Kasumi-1 (cell line): ENCODE data around the gene ERN2.
"Not testable (repeated sequence)": the region's sequence is repeated elsewhere in the genome, so short reads cannot be mapped to it uniquely, and the experiment has no call there.

Source experiments
- DNase-seq, 2 experiments: peaks; one replicate each; lab custom pipeline; 2025; lab: John Stamatoyannopoulos, UW

Gene ERN2

DNA sequence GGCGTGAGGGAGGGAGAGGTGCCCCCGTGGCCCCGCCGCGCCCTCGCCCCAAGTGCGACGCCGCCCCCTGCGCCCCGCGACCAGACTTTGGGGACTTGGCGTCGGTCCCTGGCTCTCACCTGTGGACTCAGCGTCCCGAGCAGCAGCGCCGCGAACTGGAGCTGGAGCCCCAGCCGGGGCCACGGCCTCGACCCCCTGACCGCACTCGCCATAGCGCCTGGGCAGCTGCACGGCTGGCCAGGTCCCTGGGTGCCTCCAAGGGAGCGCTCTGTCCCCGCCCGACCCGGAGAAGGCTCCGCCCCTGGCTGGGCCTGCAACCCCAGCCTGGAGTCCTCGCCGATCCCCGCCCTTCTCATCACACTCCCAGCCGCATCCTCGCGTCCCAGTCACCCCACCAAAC lies at the start of gene ERN2:
Gene ERN2 (minus strand): TSS at position 247 of the 400 bp plus-strand sequence. CDS start 35 bp downstream, at position 212.
- no peak for DNase-seq

DNA sequence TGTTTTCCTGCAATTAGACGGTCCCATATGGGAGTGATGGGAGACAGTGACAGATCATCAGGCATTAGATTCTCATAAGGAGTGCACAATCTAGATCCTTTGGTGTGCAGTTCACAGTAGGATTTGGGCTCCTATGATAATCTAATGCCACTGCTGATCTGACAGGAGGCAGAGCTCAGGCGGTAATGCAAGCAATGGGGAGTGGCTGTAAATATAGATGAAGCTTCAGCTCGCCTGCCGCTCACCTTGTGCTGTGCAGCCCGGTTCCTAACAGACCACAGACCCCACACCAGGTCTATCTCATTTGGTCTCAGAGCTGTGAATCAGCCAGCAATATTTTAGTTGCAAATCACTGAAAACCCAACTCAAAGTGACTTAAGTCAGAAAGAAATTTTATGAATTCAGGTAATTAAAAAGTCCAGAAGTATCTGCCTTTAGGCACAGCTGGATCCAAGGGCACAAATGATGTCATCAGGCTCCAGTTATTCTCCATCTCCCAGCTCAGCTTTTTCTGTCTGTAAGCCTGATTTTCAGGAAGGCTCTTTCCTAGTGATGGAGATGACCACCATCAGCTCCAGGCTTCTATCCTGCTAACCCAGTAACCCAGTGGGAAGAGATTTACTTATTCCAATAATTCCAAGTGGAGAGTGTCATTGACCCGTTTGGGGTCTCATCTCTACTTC lies 45.1 kb upstream of the ERN2 start:
- no peak for DNase-seq

DNA sequence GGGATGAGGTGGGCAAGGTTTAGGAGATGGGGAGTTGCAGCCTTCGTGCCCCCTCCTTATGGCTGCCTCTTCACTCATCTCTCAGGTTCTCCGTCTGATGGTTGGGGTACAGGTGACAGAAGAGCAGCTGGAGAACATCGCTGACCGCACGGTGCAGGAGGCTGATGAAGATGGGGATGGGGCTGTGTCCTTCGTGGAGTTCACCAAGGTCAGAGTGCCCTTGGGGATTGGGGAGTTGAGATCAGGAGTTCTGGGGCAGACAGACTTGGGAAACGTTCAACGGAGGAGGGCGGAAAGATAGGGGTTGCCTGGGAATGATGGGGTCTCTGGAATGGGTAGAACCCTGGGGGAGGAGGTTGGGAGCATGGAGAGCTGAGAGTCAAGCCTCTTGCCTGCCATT lies 44.1 kb upstream of the ERN2 start:
- no peak for DNase-seq

DNA sequence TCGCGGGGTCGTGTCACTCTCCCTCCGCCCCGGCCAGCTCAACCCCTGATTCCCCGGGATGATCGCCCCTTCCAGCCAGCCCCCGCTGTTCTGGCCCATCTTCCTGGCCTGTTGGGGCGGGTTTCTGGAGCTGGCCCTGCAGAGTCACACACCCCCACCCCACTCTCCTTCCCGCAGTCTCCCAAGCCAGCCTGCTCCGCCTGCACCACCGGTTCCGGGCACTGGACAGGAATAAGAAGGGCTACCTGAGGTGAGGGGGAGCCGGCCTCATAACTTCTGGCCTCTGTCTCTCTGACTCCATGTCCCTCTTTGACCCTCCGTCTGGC lies 42.4 kb upstream of the ERN2 start:
- no peak for DNase-seq

DNA sequence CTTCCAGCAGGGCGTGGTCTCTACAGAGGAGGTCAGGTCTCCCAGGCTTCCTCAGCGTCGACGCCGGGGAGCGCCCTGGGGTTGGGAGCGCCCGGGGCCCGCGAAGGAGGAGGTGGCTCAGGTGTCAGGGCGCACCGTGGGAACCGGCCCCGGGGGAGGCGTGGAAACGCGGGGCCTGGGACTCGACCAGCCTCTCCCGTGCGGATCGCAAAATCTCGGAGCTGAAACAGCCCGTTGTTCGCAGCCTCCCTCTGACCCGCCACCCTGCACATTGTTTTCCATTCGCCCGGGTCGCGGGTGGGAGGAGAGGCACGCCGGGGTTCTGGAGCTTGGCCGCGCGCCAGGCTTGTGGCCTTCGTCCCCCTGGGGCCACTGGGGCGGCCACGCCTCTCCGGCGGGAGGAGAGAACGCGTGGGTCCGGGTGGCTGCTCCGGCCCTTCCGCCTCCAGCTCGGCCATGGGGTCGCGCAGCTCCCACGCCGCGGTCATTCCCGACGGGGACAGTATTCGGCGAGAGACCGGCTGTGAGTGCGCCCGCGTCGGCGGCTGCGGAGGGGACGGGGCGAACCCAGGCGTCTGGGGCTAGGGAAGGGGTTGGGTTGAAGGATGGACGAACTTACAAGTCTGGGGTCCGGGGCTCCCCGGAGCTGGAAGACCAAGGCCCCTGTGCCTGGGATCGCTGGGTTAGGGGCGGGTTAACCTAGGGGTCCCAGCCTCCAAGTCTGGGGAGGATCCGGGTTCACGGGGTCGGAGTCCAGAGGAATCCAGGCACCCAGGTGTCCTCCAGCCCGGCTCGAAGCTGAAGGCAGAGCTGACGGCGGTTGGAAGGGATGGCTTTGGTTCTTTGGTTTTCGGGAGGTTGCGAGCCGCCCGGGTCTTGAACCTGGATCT lies 41.8 kb upstream of the ERN2 start, which contains the start of gene CHP2:
Gene CHP2 (plus strand): TSS at position 433 of the 890 bp plus-strand sequence. CDS start 24 bp downstream, at position 457.
- no peak for DNase-seq

DNA sequence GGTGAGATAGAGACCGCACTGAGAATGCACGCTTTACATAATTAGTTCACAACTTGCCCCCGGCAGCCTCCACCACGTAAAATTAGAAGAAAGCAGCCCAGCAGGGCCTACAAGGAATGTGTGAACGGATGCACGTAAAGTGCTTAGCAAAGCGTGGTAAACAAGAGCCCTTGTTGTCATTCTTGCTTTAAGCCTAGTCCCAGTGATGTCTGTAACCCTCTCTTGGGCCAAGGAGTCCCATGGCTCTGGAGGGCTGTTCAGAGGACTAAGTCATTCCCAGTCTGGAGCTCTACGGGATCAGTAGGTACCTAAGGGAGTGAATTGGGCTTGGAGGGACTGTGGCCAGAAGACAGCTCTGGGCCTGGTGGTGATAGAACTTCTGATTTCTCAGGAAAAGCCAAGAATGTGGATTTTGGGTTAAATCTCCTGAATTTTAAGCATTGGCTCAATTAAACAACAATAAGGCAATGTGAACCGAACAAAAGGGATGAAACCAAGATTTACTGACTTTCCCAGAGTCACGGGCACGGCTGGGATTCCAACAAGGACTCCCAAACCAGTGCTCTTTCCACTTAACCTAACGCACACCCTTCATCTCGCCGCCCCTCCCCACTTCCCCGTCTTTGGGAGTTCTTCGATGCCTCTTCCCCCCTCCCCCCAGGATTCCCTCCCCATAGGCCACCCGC lies 41.0 kb upstream of the ERN2 start:
- DNase-seq = no peak

- DNase-seq = not testable (repeated sequence)
Observed at GRCh38 chr16:23751053-23751452, 38.0 kb upstream of the ERN2 start.

DNA sequence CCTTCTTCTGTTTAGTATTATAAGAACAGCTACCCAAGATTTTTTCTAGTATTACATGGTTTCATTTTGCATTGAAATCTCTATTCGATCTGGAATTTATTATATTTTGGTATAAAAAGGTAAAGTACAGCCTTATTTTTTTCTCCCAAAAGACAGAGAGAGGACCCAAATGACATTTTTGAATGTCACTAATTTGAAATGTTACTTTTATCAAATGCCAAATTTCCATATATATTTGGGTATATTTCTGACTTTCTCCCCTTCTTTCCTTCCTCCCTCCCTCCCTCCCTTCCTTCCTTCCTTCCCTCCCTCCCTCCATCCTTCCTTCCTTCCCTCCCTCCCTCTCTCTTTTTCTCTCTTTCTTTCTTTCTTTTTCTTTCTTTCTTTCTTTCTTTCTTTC lies 35.6 kb upstream of the ERN2 start:
- no peak for DNase-seq

DNA sequence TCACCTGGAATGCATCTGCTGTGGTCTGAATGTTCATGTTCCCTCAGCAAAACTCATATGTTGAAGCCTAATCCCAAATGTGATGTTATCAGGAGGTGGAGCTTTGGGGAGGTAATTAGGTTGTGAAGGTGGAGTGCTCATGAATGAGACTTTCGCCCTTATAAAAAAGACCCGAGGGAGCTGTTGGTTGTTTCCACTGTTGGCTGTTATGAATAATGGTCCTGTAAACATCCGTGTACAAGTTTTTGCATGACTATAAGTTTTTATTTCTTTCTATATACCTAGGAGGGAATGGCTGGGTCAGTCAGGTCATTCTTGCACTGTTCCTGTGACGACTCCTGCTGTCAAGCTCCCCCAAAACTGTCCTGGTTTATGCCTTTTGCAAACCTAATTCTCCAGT lies 32.2 kb upstream of the ERN2 start:
- DNase-seq = no peak

DNA sequence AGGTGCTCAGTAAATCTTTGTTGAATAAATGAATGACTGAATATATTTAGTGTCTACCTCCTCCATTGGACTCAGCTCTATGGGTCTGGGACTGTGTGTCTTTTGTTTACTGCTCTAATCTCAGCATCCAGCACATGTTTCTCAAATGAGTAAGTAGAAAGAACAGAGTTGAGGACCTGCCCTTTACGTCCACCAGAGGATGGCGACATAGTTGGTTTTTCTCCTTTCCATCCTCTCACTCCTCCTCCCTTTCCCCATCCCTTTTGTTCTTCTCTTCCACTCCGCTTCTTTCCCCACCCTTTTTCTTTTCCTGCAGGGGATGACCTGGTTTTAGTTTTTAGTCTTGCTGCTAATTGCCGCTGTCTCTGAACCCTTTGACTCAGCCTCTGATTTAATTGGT lies 29.7 kb upstream of the ERN2 start:
- DNase-seq = no peak

DNA sequence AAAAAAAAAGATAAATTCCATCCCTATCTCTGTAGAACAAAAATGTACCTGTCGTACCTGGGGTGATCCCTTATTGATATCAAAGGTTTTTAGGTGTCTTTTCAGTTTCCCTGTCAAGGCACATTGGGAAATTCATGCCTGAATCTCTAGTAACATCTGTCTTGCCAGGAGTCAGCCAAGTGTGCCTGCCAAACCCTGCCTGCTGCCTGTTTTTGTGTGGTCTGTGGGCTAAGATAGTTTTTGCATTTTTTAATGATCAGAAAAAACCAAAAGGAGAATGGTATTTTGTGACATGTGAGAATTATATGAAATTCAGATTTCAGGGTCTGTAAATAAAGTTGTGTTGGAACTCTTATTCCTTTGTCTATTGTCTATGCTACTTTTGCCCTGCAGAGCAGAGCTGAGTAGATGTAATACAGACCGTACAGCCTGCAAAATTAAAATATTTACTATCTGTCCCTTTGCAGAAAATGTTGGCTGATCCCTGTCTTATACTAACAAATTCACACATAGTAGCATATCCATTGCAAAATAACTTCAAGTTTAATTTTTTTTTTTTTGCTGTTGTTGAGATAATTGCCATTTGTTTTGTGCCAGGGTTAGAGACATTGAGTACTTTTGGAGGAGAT lies 28.8 kb upstream of the ERN2 start:
- DNase-seq = no peak

DNA sequence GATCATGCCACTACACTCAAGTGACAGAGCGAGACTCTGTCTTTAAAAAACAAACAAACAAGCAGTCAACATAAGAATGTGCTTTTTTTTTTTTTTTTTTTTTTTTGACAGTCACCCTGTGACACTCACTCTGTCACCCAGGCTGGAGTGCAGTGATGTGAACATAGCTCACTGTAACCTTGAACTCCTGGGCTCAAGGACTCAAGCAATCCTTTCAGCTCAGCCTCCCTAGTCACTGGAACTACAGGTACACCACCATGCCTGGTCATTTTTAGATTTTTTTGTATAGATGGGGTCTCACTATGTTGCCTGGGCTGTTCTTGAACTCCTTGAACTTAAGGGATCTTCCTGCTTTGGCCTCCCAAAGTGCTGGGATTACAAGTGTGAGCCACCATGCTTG lies 26.5 kb upstream of the ERN2 start:
- no peak for DNase-seq

GRCh38 chr16:23737423-23738028 lies 24.5 kb upstream of the ERN2 start:
- DNase-seq = not testable (repeated sequence)

DNA sequence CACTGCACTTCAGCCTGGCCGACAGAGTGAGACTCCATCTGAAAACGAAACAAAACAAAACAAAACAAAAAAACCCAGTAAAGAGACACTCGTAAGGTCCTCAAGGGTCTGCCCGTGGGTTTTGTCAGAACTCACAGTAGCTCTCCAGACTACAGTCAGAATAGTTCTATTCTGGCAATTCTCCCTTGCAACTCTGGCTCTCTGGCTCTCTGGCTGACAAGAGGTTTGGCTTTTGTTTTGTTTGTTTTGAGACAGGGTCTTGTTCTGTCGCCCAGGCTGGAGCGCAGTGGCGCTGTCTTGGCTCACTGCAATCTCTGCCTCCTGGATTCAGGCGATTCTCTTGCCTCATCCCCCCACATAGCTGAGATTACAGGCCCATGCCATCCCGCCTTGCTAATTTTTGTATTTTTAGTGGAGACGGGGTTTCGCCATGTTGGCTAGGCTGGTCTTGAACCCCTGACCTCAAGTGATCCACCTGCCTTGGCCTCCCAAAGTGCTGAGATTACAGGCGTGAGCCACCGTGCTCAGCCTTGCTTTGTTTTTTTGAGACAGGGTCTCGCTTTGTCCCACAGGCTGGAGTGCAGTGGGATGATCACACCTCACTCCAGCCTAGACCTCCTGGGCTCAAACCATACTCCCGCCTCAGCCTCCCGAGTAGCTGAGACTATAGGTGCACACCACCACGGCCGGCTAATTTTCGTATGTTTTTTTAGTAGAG lies 21.3 kb upstream of the ERN2 start:
- no peak for DNase-seq

DNA sequence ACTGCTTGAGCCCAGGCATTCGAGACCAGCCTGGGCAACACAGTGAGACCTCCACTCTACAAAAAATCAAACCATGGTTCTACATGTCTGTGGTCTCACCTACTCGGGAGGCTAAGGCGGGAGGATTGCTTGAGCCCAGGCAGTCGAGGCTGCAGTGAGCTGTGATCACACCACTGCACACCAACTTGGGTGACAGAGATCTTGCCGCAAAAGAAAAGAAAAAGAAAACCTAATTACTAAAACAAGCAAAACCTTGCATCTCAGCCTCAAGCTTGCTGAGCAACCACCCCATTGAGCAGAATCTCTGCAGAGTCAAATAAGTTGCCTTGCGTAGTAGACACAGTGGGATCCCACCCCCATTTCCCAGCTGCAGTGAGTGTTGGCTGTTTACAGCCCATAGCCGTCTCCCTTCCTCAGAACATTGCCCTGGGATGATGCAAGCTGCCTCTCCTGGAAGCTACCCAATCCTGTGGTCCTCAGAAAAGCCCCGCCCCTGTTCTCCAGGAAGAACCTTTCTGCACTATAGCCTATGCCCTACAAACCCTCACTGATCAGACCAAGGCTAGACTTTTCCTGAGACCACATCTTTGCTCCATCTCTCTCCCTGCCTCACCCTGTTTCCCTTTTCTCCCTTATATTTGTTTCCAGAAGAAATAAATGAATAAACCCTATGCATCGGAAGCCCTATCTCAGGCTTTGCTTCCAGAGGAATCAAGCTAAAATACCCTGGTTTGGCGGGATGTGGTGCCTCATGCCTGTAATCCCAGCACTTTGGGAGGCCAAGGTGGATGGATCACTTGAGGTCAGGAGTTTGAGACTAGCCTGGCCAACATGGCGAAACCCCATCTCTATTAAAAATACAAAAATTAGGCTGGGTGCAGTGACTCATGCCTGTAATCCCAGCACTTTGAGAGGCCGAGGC lies 16.7 kb upstream of the ERN2 start:
- peak in 1 of 2 experiments; percentile 0 for DNase-seq

GRCh38 chr16:23728112-23728477 lies 15.1 kb upstream of the ERN2 start:
- DNase-seq = no peak

DNA sequence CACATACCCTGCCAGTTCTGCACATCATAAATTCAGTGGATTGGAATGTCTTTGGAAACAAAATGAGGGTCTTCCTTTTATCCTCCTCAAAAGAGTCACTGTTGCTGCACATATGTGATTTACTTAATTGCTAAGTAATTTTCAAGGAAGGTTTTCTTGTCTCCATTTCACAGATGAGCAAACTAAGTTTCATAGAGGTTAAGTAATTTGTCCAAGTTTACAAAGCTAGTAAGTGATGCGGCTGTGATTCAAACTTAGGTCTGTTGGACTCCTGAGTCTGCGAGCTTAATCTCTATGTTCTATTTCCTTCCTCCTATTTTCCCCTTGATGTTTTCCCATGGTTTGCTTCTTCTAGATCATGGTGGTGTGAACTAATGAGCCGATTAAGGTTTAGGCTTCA lies 13.7 kb upstream of the ERN2 start:
- no peak for DNase-seq

- DNase-seq = no peak
Observed at GRCh38 chr16:23724785-23725131, 11.7 kb upstream of the ERN2 start.

DNA sequence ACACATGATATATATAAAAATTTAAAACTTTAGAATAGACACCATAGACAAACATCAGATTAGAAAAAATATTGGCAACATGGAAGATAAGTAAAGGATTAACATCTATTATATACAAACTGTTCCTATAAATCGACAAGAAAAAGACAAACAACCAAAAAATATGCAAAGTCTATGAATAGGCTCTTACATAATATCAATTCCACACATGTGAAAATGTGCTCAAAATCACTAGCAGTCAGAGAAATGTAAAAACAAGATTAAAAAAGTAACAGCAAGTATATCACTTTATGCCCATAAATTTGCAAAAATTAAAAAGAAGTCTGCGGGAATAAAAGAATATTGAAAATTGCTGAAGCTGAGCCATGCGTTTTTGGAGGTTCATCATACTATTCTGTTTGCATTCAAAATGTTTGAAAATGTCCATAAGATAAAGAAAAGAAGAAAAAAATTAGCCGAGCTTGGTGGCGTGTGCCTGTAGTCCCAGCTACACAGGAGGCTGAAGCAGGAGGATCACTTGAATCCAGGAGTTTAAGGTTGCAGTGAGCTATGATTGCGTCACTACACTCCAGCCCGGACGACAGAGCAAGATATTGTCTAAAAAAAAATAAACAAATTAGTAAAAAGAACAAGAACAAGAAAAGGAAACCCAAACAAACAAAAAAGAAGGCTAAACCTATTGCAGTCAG lies 11.2 kb upstream of the ERN2 start:
- no peak for DNase-seq
